Activated CD4-positive, alpha-beta T cell treated with anti-CD3 and anti-CD28 coated beads, Interleukin-2, Interleukin-6, amounts not matched to agents 100 ng/mL and 50 ng/mL, durations not matched to agents 16 hours and 8 hours (primary cell): ENCODE results near the gene PAX4.

ENCODE experiments used
- DNase-seq: peaks from one replicate; pipeline ENCODE4 v3.0.0-alpha.2; 2020

PAX4 gene

DNA sequence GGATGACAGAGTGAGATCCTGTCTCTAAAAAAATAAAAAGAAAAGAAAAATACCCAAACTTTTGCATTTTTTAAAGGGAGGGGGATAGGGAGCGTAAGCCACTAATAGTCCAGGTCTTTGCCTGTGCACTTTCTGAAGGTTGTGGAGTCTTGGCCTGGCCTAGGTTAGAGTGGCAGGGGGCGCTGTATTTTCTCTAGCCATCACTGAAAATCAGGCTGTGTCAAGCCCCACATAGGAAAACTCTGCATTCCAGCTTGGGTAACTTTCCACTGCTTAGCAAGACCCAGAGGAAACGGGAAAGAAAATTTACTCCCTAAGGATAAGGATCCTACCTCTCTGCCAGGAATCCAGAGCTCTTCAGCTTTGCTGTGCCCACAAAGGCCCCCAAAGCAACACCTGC is 10.5 kb upstream of the PAX4 start:
- DNase-seq, result no peak

DNA sequence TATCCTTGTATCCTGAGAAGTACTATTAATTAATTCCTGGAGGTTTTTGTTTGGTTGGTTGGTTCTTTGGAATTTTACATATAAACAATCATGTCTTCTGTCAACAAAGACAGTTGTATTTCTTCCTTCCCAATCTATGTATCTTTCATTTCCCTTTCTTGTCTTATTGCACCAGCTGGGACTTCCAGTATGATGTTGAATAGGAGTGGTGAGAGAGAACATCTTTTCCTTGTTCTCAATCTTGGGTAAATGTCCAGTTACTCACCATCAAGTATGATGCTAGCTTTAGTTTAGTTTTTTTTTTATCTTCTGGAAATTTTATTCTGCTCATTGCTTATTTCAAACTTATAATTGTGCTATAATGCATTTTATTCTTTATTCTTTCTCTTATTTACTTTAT is 7.4 kb upstream of the PAX4 start:
- no peak for DNase-seq

DNA sequence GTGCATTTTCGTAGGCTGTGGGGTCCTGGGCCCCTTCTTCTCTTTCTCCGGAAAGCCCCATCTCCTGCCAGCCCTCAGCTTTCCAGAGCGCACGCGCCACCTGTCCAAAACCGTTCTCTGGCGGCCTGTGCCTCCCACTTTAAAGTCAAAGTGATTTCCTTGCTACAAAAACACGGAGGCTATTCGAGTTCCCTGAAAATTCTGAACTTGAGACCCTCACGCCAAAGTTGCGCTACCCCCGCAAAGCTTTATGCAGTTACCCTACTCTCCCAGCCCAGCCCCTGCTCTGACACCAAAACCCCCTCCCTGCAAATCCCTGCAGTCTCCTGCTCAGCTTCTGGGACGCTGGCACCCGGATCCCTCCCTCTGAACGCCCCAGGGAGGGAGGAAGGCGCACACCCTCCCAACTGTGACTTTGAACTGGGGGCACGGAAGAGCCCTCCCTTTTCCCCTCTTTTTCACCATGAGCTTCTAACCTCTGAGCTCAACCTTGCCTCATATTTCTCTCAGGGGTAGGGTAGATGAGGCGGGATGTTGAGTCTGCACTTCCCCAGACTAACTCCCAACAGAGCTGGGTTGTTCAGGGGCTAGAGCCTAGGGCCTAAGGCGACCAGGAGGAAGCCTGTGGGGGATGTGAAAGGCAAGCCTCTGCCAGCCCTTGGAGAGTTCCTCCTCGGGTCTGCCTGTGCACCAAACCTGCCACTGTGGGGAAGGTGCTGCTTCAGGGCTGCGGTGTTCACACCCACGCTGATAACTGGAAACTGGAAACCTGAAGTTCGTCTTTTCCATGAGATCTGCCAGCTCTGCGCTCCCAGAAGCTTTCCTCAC is 2.7 kb upstream of the PAX4 start:
- DNase-seq, result no peak

DNA sequence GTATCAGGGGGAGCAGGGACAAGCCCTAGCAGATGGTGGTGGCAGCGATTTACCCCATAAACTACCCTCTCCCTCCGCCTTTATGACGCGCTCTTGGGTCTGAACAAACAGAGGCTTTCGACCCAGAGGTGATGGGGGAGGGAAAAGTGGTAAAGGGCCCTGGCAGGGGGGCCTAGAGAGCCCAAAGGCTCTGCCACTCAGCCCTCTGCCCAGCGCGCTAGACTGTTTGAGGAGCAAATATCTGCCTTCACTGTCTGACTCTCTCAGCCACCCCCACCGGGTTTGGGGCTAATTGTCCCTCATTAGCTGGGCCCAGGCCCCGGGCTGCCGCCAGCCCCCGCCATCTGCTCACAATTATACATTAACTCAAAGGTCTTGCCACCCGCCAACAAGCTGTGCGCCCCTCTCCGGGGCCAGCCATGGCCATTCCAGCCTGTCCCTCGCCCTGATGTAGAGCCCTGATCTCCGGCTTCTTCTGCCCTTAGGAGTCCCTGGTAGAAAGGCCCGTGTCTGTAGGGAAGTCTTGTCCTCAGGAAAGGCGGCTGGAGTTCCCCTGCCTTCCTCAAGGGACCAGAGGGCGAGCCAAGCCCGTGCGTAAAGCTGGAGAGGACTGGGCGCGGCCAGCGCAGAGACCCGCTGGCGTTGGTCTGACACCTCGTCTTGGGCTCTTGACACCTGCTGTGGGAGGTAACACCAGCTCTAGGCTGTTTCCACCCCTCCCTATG is 1.9 kb upstream of the PAX4 start:
- no peak for DNase-seq

DNA sequence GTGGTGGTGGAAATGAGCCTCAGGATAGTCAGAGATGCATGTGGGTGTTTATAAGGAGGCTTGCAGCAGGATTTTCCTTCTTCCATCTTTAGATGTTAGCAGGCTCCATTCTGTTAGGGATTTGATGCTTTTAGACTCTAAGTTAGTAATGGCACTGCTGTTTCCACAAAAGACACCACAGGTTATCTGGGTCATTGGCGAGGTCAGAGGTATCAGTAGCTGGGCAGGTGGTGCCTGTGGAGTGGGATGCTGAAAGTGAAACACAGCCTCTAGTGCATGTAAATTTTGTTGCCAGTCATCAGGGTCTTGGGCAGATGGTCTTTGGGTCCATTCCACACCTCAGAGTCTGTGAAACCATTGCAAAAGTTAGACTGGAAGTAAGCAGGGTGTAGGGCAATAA is 833 bp upstream of the PAX4 start:
- DNase-seq, result no peak

- DNase-seq, result no peak
Measured at GRCh38 chr7:127616724-127617123, 1.2 kb downstream of the PAX4 start.

DNA sequence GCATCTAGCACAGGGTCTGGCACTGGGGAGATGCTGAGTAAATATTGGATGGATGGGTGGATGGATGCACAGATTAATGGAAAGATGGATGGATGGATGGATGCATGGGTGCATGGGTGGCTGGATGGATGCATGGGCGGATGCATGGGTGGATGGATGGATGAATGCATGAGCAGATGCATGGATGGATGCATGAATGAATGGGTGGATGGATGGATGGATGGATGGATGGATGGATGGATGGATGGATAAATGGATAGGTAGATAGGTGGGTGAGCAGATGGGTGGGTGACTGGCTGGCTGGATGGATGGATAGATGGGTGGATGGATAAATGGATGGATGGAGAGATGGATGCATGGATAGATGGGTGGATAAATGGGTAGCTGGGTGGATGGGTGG is 5.7 kb downstream of the PAX4 start:
- no peak for DNase-seq

GRCh38 chr7:127609297-127609696 is 8.6 kb downstream of the PAX4 start:
- DNase-seq, result no peak

- no peak for DNase-seq
Measured at GRCh38 chr7:127608446-127608845, 9.5 kb downstream of the PAX4 start.

GRCh38 chr7:127600885-127601284 is 17.1 kb downstream of the PAX4 start:
- no peak for DNase-seq

- no peak for DNase-seq
Measured at GRCh38 chr7:127598318-127598717, 19.6 kb downstream of the PAX4 start.

- DNase-seq, result no peak
Measured at GRCh38 chr7:127595737-127596136, 22.2 kb downstream of the PAX4 start.

- no peak for DNase-seq
Measured at GRCh38 chr7:127594490-127594889, 23.5 kb downstream of the PAX4 start.

GRCh38 chr7:127592550-127592949 is 25.4 kb downstream of the PAX4 start:
- no peak for DNase-seq

GRCh38 chr7:127591591-127591990 is 26.4 kb downstream of the PAX4 start:
- no peak for DNase-seq

GRCh38 chr7:127591189-127591588 is 26.8 kb downstream of the PAX4 start:
- DNase-seq, result no peak

DNA sequence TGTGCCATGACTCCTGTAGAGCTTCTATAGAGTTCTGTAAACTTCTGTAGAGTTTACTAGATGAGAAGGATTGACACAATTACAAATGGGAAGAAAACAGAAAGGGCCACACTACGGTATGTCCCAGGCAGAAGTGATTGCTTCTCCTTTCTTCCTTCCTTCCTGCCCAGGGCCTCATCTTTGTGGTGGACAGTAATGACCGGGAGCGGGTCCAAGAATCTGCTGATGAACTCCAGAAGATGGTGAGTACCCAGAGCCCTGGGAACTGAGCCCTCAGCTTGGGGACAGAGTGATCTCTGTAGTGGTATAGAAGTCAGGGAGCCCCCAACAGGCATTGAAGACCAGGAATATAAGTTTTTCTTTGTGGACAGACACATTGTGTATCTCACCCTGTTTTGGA is 28.0 kb downstream of the PAX4 start:
- DNase-seq, result no peak

DNA sequence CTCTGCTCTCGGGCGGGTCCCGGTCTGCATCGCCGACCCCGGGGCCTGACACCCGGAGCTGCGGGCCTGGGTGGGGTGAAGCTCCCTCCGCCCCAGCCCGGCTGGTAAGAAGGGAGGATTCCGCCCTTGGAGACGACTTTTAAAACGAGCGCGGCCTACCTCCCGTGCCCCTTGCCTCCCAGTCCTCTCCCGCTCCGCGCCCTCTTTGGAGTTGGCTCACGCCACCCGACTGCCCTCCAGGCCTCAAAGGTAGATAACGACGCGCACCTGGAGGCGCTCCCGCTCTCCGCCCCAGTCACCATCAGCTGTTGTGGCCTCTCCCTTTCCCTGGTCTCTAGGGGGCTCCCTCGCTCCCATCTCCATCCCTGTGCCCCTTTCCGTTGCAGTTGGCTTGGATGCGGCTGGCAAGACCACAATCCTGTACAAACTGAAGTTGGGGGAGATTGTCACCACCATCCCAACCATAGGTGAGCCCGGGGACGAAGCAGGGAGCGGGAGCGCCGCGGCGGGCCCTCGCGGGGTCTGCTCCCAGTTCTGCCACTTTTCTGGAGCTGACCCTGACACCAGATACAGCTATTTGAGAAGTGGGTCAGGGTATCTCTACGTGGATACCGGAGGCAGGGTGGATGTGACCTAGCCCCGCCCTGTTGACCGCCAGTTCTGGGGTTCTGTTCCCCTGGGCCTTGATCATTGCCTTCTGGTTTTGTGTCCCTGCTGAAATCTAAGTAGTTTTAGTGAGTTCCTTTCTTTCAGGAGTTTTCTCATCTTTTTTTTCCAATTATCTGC is 29.1 kb downstream of the PAX4 start:
- peak; percentile 41 for DNase-seq

GRCh38 chr7:127588019-127588696 is 29.8 kb downstream of the PAX4 start, which contains the start of gene ARF5:
Gene ARF5, plus strand, starts transcription at chr7:127588411. Its CDS starts 88 bp downstream, at chr7:127588499.
- DNase-seq, result peak; percentile 92

DNA sequence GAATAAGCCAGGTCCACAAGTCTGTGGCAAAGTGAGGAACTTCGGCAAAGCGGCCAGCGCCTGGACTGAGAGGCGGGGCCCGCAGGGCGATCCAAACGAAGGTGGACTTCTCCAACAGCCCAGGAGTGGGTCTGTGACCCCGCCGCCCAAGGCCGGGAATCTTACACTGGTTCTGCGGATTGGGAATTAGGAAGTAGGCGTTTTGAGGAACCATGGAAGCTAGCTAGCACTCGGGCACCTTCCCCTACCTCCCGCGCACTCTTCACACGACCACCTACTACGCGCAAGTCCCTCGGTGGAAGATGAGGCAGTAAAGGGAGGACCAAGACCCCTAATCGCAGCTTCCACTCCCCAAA is 30.3 kb downstream of the PAX4 start:
- no peak for DNase-seq

- no peak for DNase-seq
Measured at GRCh38 chr7:127586346-127586745, 31.6 kb downstream of the PAX4 start.

DNA sequence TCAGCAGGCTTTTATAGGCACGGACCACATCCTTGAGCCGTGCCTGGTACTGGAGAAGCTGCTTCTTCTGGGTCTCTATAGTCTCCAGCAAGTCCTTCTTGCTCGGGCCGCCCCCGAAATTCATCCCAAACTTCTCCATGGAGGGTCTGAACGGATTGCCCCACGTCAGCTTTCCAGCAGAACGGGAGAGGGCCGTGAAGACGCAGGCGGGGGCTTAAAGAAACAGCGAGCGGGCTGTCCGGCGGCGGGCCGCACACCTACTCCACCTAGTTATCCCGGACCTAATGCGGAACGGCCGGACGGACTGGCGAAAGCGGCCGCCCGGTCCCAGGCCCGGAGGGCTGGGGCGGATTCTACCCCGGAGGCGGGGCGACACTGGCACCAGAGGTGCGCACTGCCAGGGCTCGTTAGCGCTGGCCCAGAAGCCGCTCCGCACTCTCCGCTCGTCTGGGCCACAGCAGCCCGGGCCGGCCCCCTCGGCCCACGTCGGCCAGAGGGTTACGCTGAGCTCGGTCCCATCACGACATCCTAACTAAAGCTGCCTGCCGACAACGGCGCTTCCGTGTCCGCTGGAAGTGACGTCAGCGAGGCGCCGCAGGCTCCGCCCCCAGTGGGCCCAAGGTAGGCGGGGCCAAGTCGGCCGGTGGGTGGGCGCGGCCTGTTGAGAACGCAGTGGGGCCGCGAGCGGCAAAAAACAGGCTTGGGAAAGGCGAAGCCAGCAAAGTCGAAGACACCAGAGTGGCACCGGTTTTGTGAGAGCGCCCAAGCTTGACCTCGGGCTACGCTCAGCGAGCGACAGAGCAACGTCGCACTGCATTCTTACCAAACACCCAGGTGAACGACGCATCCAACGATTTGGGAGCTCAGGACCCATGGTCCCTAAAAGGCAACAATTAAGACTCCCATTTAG is 32.6 kb downstream of the PAX4 start, which contains the start of gene GCC1:
TSS of gene GCC1 (minus strand) at position 553 of the 910 bp plus-strand sequence. CDS start at position 139, 414 bp downstream.
- DNase-seq, result peak; percentile 95
